SU-DHL-6 (cell line): ENCODE results near the gene KCND2.

ENCODE experiments used
- H2AFZ ChIP-seq: fragments of 200-600 bp; sonication (generic); 2 replicates; pipeline ENCODE4 v1.6.1; 2014; ENCODE audit warnings: low read depth, mild to moderate bottlenecking, moderate library complexity, mixed read lengths, antibody characterized with exemption, low read length; ENCODE audit not compliant: severe bottlenecking
- H3F3A ChIP-seq: fragments of 200-600 bp; shearing (Covaris generic); 2 replicates; pipeline ENCODE4 v1.6.0; 2016; ENCODE audit warnings: antibody characterized with exemption, mild to moderate bottlenecking; ENCODE audit not compliant: insufficient read depth
- H3K27ac ChIP-seq: fragments of 200-600 bp; sonication (generic); 2 replicates; pipeline ENCODE4 v1.5.1; 2016; ENCODE audit warnings: low read depth, mild to moderate bottlenecking, low read length, moderate library complexity, mixed read lengths
- H3K27me3 ChIP-seq: fragments of 200-600 bp; sonication (generic), shearing (Covaris generic); 2 replicates; pipeline ENCODE4 v1.6.0; 2014; ENCODE audit warnings: mild to moderate bottlenecking, low read length
- H3K36me3 ChIP-seq: fragments of 200-600 bp; sonication (generic); 2 replicates; pipeline ENCODE4 v1.6.1; 2014; ENCODE audit warnings: mild to moderate bottlenecking, low read length, mixed read lengths
- H3K4me2 ChIP-seq: fragments of 300-600, 200-600 bp; shearing (Covaris generic), sonication (generic); 2 replicates; pipeline ENCODE4 v1.6.0; 2014; ENCODE audit warnings: low read length, low read depth, mild to moderate bottlenecking; ENCODE audit not compliant: poor library complexity, severe bottlenecking
- H3K4me3 ChIP-seq: fragments of 200-600 bp; sonication (generic); 2 replicates; pipeline ENCODE4 v1.5.1; 2014; ENCODE audit warnings: antibody characterized with exemption, low read length, mild to moderate bottlenecking, mixed read lengths; ENCODE audit not compliant: insufficient read depth, poor library complexity, severe bottlenecking
- H3K79me2 ChIP-seq: fragments of 200-600 bp; sonication (generic); 2 replicates; pipeline ENCODE4 v1.6.1; 2014; ENCODE audit warnings: mild to moderate bottlenecking, low read length, moderate library complexity; ENCODE audit not compliant: insufficient read depth
- H3K9ac ChIP-seq: fragments of 200-600 bp; sonication (generic); 2 replicates; pipeline ENCODE4 v1.7.0; 2014; ENCODE audit warnings: mild to moderate bottlenecking, low read length
- H3K9me2 ChIP-seq: fragments of 200-600 bp; sonication (generic); replicated peaks from 2 replicates; pipeline ENCODE4 v1.6.1; 2014; ENCODE audit warnings: low read length; ENCODE audit not compliant: insufficient read depth
- H3K9me3 ChIP-seq: fragments of 200-600 bp; sonication (generic); 2 replicates; pipeline ENCODE4 v1.6.1; 2014; ENCODE audit warnings: low read length, mixed read lengths; ENCODE audit not compliant: insufficient read depth
- H4K20me1 ChIP-seq: fragments of 200-600 bp; sonication (generic); 2 replicates; pipeline ENCODE4 v1.6.1; 2014; ENCODE audit warnings: low read depth, mild to moderate bottlenecking, antibody characterized with exemption, low read length, moderate library complexity, mixed read lengths
- EZH2phosphoT487 ChIP-seq: fragments of 200-600 bp; sonication (generic), shearing (Covaris generic); conservative IDR thresholded peaks from 2 replicates; pipeline ENCODE4 v1.6.1; 2018; ENCODE audit warnings: mild to moderate bottlenecking, antibody characterized with exemption, low read length, moderate library complexity, mixed read lengths
- TF ChIP-seq, protein P1 (sequence below): fragments of 200-600 bp; sonication (generic); IDR thresholded peaks from one replicate; pipeline ENCODE4 v1.5.1; 2017; ENCODE audit warnings: antibody characterized with exemption, mild to moderate bottlenecking, low read length, moderate library complexity; ENCODE audit not compliant: insufficient read depth, poor library complexity, severe bottlenecking

Gene KCND2

DNA sequence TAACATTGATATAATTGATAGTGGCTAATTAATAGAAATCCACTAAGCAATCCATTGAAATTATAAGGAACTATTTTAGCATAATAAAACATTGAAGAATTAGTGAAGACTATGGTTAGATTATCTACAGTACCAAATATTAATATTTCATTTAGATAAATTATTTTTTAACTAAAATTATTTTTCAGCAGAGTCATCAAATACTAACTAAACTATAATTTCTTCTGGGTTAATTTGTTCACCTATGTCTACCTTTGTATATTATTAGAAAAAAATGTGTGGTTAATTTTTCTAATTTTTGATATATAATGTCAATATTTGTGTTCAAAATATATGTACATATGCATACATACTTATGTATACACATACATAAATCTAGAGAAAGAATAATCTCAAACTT lies 140.2 kb downstream of the KCND2 start:
- Histone ChIP-seq H3K9ac (no peak overlapping the region), H3K27me3 (no peaks in the 10 kb centered on the region), H3K9me3 (no peaks in the 10 kb centered on the region), H2AFZ (no peak overlapping the region), H3K27ac (no peak overlapping the region), H4K20me1 (no peaks in the 10 kb centered on the region), H3F3A (no peaks in the 10 kb centered on the region), H3K4me2 (no peak overlapping the region), H3K79me2 (no peaks in the 10 kb centered on the region), H3K9me2 (no peaks in the 10 kb centered on the region), H3K36me3 (no peaks in the 10 kb centered on the region), H3K4me3 (no peak overlapping the region)
- no peak for TF ChIP-seq EZH2phosphoT487
- TF ChIP-seq, protein P1, sequence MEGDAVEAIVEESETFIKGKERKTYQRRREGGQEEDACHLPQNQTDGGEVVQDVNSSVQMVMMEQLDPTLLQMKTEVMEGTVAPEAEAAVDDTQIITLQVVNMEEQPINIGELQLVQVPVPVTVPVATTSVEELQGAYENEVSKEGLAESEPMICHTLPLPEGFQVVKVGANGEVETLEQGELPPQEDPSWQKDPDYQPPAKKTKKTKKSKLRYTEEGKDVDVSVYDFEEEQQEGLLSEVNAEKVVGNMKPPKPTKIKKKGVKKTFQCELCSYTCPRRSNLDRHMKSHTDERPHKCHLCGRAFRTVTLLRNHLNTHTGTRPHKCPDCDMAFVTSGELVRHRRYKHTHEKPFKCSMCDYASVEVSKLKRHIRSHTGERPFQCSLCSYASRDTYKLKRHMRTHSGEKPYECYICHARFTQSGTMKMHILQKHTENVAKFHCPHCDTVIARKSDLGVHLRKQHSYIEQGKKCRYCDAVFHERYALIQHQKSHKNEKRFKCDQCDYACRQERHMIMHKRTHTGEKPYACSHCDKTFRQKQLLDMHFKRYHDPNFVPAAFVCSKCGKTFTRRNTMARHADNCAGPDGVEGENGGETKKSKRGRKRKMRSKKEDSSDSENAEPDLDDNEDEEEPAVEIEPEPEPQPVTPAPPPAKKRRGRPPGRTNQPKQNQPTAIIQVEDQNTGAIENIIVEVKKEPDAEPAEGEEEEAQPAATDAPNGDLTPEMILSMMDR, result no peak

DNA sequence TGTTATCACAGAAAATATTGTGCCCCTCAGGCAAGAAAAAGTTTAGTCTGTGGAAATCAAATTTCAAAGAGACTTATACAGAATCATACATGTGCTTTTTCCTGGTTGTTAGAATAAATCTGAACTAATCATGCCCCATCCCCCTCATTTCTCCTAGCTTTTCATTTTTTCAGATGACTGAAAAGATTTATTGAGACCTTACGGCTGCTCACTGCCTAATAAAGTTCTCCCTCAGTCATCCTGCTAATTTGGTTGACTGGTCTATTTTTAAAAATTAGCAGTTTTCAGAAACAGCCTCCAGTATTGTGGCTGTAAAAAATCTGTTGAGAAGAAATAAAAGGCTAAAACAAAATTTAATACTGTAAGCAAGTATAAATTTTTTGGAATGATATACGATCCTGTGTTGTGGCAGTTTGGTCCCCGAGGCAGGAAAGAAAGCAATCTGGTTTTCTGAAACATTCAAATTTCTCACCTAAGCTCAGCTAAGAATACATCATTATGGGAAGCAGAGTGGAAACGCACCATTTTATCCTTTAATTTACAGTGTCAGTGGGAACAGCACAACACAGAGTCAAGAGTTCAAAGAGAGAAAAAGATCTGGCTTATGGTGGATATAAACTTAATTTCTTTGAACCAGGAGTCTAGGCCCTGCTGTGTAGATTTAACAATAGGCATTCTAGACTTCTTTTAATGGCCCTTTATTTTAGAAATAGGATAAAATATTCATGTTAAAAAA lies 144.4 kb downstream of the KCND2 start:
- Histone ChIP-seq H3K36me3 (no peaks in the 10 kb centered on the region), H3K27me3 (no peaks in the 10 kb centered on the region), H3K4me3 (no peak overlapping the region), H3K27ac (no peak overlapping the region), H3K9me3 (no peaks in the 10 kb centered on the region), H3K9me2 (no peaks in the 10 kb centered on the region), H3K79me2 (no peaks in the 10 kb centered on the region), H4K20me1 (no peaks in the 10 kb centered on the region), H3F3A (no peaks in the 10 kb centered on the region), H3K9ac (no peak overlapping the region), H3K4me2 (no peak overlapping the region), H2AFZ (no peak overlapping the region)
- no peak for TF ChIP-seq EZH2phosphoT487
- TF ChIP-seq, protein P1, result no peak

DNA sequence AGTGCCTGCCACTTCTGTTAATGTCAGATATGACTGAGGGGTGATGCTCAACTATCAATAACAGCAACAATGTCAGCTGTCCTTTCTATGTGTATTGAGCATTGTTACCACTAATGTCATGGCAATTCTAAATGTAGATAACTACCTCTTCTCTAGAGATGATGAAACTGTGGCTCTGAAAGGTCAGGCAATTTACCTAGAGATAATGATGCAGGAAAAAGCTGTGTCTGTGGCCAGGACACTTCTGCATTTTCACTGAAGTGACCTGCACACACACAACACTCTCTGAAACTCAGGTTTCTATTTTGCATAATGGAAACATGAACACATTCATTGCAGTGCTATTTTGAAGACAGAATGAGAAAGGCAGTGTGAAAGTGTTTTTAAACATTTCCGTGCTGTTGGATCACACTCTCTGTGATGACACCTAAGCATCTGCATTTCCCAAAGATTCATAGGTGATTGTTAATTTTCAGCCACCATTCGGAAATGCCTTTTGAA lies 148.2 kb downstream of the KCND2 start:
- no peak overlapping the region for H3K9ac ChIP-seq

More for the DNA sequence above, 148.2 kb downstream of the KCND2 start:
- Histone ChIP-seq H3K27me3 (no peaks in the 10 kb centered on the region), H3K27ac (no peak overlapping the region), H3K36me3 (no peaks in the 10 kb centered on the region), H3F3A (no peaks in the 10 kb centered on the region), H3K79me2 (no peaks in the 10 kb centered on the region), H3K4me2 (no peak overlapping the region), H2AFZ (no peak overlapping the region), H3K9me2 (no peaks in the 10 kb centered on the region), H3K4me3 (no peak overlapping the region), H4K20me1 (no peaks in the 10 kb centered on the region), H3K9me3 (no peaks in the 10 kb centered on the region)
- TF ChIP-seq EZH2phosphoT487, result no peak
- TF ChIP-seq, protein P1, result no peak
